Activated T-helper 2 cell treated with anti-CD3 and anti-CD28 coated beads, Interferon-gamma antibody, Interleukin-2, Interleukin-4, amounts not matched to agents 10 μg/mL and 5 μg/mL and 100 μg/mL, durations not matched to agents 14 hours and 24 hours and 36 hours (primary cell): ENCODE results near the gene TMEM179. TPM values are rescaled to one million over a fixed set of nuclear protein-coding genes. Genes with fewer than 3 reads are reported as not detected.

Experiments
- DNase-seq: peaks from one replicate; pipeline ENCODE4 v3.0.0; 2021; ENCODE audit warnings: low spot score
- H3K27ac Mint-ChIP-seq: one replicate; pipeline ENCODE4 v1.8.0; 2021; ENCODE audit warnings: mixed read lengths
- H3K27me3 Mint-ChIP-seq: one replicate; pipeline ENCODE4 v1.8.0; 2021; ENCODE audit warnings: low read depth, mixed read lengths
- H3K36me3 Mint-ChIP-seq: one replicate; pipeline ENCODE4 v1.8.0; 2021; ENCODE audit warnings: low read depth, mixed read lengths
- H3K4me1 Mint-ChIP-seq: one replicate; pipeline ENCODE4 v1.8.0; 2021; ENCODE audit warnings: low read depth, mixed read lengths
- H3K4me3 Mint-ChIP-seq: one replicate; pipeline ENCODE4 v1.8.0; 2021; ENCODE audit warnings: low read depth, mild to moderate bottlenecking, moderate library complexity, mixed read lengths
- H3K9me3 Mint-ChIP-seq: one replicate; pipeline ENCODE4 v1.8.0; 2021; ENCODE audit warnings: mixed read lengths
- intact Hi-C: fragments of 100-400 bp; cut with micrococcal nuclease; formaldehyde crosslinking; loops from one replicate; pipeline ENCODE4 v1.15.1; 2023
- total RNA-seq: library from RNA; stranded (reverse); gene quantifications from 2 replicates; pipeline ENCODE4 v1.2.3, GENCODE V29; 2022

The TMEM179 gene
- total RNA-seq, 1 donor from 2014 or later, result 0.30 TPM

GRCh38 chr14:104576232-104576969, 28.2 kb downstream of the TMEM179 start:
- Mint-ChIP-seq H3K36me3 (no peaks in the 10 kb centered on the region), H3K4me1 (no peaks in the 10 kb centered on the region), H3K27ac (no peak overlapping the region), H3K27me3 (no peaks in the 10 kb centered on the region), H3K9me3 (no peaks in the 10 kb centered on the region), H3K4me3 (no peak overlapping the region)
- intact Hi-C loops, result no loop called here
- no peak for DNase-seq

DNA sequence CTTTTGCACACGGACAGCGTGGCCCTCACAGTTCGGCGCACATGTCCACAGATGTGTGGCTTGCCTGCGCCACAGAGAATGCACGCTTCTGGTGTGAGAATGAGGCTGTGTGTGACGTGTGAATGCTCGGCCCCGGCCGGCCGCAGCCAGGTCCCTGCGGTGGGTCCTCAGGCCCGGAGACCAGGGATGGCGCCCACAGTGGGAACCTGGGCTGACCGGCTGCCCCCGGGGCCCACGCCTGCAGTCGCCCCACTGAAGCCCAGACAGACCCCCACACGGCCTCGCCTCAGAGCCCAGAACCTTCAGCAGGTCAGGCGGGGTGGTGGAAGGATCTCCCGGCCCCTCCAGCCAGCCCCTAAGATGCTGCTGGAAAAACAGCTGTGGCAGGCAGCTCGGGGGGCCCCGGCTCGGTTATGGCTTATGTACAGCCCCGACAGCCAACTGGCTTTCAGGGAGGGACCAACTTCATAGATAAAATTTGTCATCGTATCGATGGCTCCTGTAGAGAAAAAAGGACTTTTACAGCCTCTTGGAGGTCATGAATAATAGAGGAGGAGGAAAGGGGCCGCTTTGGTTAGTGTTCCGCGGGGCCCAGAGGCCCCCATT, 29.5 kb downstream of the TMEM179 start:
- H3K9me3 Mint-ChIP-seq, result no peaks in the 10 kb centered on the region
- H3K4me1 Mint-ChIP-seq, result no peaks in the 10 kb centered on the region
- H3K36me3 Mint-ChIP-seq, result no peaks in the 10 kb centered on the region
- H3K27me3 Mint-ChIP-seq, result no peaks in the 10 kb centered on the region
- intact Hi-C loops, result no loop called here
- no peak overlapping the region for H3K27ac Mint-ChIP-seq
- DNase-seq, result no peak
- H3K4me3 Mint-ChIP-seq, result no peak overlapping the region

- no peaks in the 10 kb centered on the region for H3K9me3 Mint-ChIP-seq
- DNase-seq, result no peak
- intact Hi-C loops, result no loop called here
- H3K36me3 Mint-ChIP-seq, result no peaks in the 10 kb centered on the region
- no peak overlapping the region for H3K4me3 Mint-ChIP-seq
- no peaks in the 10 kb centered on the region for H3K4me1 Mint-ChIP-seq
- no peaks in the 10 kb centered on the region for H3K27me3 Mint-ChIP-seq
- H3K27ac Mint-ChIP-seq, result no peak overlapping the region
These were observed 30.0 kb downstream of the TMEM179 start for GRCh38 chr14:104574536-104574935.

DNA sequence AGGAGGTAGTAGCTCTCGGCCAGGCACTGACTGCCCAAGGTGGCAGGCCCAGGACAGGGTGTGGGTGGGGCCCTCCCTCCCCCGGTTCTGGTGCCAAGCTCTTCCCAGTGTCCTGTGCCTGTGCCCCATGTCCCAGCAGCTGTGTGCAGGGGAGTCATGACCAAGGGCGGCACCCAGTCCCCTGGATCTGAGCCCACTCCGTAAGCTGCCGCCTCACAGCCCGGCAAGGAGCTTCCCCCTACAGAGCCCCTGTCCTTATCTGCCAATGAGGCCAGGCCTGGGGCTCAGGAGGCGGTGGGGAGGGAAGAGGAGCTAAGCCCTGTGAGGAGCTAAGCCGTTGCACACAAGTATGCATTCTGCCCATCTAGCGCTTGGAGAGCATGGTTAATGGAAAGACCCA, 30.6 kb downstream of the TMEM179 start:
- Mint-ChIP-seq H3K4me3 (no peak overlapping the region), H3K9me3 (no peaks in the 10 kb centered on the region), H3K4me1 (no peaks in the 10 kb centered on the region), H3K36me3 (no peaks in the 10 kb centered on the region), H3K27me3 (no peaks in the 10 kb centered on the region), H3K27ac (no peak overlapping the region)
- intact Hi-C loops, result no loop called here
- no peak for DNase-seq

- DNase-seq, result no peak
- H3K27me3 Mint-ChIP-seq, result no peaks in the 10 kb centered on the region
- no peaks in the 10 kb centered on the region for H3K4me1 Mint-ChIP-seq
- H3K4me3 Mint-ChIP-seq, result no peak overlapping the region
- H3K9me3 Mint-ChIP-seq, result no peaks in the 10 kb centered on the region
- no peak overlapping the region for H3K27ac Mint-ChIP-seq
- intact Hi-C loops, result no loop called here
- H3K36me3 Mint-ChIP-seq, result no peaks in the 10 kb centered on the region
These were observed 31.9 kb downstream of the TMEM179 start for GRCh38 chr14:104572668-104573067.

DNA sequence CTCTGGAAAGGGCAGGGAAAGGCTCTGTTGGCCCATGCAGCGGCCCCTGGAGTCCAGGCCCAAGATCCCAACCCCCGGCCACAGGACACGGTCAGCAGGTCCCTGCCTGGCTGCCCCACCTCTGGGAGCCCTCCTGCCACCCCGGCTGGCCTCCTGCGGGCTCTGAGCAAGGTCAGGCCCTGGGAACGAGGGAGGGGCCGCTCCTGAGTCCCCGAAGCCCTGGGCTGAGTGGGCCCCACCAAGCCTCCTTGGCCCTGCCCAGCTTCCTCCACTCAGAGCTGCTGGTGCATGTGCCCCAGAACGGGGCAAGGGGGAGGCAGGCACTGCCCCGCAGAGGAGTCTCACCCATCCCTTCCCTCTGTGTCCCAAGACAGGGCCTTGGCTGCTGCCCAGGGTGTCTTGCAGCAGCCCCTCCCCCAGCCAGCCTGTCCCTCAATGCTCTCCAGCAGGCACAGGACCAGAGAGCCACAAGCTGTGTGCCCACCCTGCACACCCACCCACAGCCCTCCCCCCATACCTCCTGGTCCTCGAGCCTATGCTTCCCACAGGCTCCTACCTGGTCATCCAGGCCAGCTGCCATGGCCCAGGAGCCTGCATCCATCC, 32.4 kb downstream of the TMEM179 start:
- Mint-ChIP-seq H3K27ac (no peak overlapping the region), H3K4me3 (no peak overlapping the region), H3K27me3 (no peaks in the 10 kb centered on the region), H3K36me3 (no peaks in the 10 kb centered on the region), H3K4me1 (no peaks in the 10 kb centered on the region), H3K9me3 (no peaks in the 10 kb centered on the region)
- DNase-seq, result no peak
- intact Hi-C loops, result no loop called here

DNA sequence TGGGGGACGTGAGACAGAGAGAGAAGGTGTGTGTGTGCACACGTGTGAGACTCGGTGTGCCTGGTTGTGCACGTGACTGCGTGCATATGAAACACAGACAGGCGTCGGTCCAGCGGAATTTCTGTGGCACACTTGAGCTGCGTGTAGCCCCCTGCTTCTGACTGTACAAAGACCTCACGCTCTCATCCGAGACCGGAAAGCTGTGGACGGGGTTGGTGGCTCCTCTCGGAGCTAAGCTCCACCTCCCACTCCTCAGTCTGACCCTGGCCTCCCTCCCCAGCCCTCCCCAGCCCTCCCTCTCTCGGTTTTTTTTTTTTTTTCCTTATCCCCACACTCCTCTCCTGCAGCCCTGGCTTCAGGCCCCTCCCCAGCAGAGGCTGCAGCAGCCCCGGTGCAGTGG, 33.3 kb downstream of the TMEM179 start:
- Mint-ChIP-seq H3K4me1 (no peaks in the 10 kb centered on the region), H3K9me3 (no peaks in the 10 kb centered on the region), H3K36me3 (no peaks in the 10 kb centered on the region), H3K4me3 (no peak overlapping the region), H3K27me3 (no peaks in the 10 kb centered on the region), H3K27ac (no peak overlapping the region)
- DNase-seq, result no peak
- intact Hi-C loops, result no loop called here

DNA sequence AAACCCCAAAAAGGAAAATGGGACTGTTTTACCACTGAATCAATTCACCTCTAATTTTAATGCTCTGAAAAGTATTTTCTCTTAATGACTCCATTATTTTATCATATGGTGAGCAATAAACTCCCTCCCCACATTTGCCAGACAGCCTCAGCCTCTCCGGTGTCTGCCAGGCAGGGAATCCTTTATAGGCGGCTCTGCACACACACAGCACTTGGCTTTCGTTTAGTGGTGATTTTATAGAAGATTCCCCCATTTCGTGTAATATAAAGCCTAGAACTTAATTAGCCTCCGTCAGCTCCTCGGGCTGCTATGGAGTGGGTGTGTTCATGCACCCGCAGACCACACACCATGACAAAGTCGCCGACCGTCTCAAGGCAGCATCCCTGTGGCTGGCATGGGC, 35.1 kb downstream of the TMEM179 start:
- Mint-ChIP-seq H3K27ac (no peak overlapping the region), H3K4me3 (no peak overlapping the region), H3K9me3 (no peaks in the 10 kb centered on the region), H3K36me3 (no peaks in the 10 kb centered on the region), H3K4me1 (no peaks in the 10 kb centered on the region), H3K27me3 (no peaks in the 10 kb centered on the region)
- no peak for DNase-seq
- intact Hi-C loops, result no loop called here

GRCh38 chr14:104568620-104569019, 36.0 kb downstream of the TMEM179 start:
- intact Hi-C loops, result no loop called here
- no peaks in the 10 kb centered on the region for H3K9me3 Mint-ChIP-seq
- no peak for DNase-seq
- no peaks in the 10 kb centered on the region for H3K4me1 Mint-ChIP-seq
- no peaks in the 10 kb centered on the region for H3K27me3 Mint-ChIP-seq
- no peak overlapping the region for H3K4me3 Mint-ChIP-seq
- no peak overlapping the region for H3K27ac Mint-ChIP-seq
- no peaks in the 10 kb centered on the region for H3K36me3 Mint-ChIP-seq

- Mint-ChIP-seq H3K27ac (no peak overlapping the region), H3K4me3 (no peak overlapping the region), H3K9me3 (no peaks in the 10 kb centered on the region), H3K4me1 (no peaks in the 10 kb centered on the region), H3K27me3 (no peaks in the 10 kb centered on the region), H3K36me3 (no peaks in the 10 kb centered on the region)
- intact Hi-C loops, result no loop called here
- no peak for DNase-seq
These were observed 36.7 kb downstream of the TMEM179 start for GRCh38 chr14:104567957-104568225.

DNA sequence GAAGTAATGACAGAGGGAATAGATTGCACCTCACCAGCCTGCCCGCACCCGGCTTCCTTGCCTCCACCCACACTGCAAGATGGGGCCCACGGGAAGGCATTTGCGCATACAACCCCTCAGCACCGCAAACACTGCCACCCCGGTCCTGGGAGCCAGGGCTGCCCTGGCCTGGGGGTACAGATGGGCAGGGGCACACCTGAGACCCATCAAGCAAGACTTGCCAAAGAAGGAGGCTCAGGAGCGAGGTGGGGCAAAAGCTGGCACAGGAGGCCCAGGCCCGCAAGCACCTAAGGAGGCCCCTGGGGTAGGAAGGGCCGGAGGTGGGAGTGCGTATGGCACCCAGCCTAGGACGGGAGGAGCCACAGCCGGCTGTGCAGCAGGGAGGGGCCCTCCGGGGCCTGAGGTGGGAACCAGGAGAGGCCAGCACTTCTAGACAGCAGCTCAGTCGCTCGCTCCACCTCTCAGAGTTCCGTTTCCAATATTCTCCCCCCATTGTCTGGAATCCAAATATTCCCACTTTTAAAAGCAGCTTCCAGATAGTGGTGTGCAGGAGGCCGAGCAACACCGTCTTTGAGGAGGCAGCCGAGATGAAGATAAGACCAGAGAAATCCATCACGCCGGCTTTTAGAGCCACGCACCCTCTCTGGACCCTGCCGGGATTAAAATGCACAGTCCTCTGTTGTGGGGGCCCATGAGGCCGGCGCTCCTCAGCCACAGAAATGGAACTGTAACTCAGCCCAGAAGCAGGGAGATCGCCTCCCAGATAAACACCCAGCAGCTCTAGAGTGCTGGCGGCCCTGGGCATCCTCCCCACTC, 37.2 kb downstream of the TMEM179 start:
- no peaks in the 10 kb centered on the region for H3K27me3 Mint-ChIP-seq
- no peaks in the 10 kb centered on the region for H3K9me3 Mint-ChIP-seq
- intact Hi-C loops, result no loop called here
- no peak overlapping the region for H3K27ac Mint-ChIP-seq
- H3K36me3 Mint-ChIP-seq, result no peaks in the 10 kb centered on the region
- H3K4me3 Mint-ChIP-seq, result no peak overlapping the region
- no peak for DNase-seq
- H3K4me1 Mint-ChIP-seq, result no peaks in the 10 kb centered on the region

DNA sequence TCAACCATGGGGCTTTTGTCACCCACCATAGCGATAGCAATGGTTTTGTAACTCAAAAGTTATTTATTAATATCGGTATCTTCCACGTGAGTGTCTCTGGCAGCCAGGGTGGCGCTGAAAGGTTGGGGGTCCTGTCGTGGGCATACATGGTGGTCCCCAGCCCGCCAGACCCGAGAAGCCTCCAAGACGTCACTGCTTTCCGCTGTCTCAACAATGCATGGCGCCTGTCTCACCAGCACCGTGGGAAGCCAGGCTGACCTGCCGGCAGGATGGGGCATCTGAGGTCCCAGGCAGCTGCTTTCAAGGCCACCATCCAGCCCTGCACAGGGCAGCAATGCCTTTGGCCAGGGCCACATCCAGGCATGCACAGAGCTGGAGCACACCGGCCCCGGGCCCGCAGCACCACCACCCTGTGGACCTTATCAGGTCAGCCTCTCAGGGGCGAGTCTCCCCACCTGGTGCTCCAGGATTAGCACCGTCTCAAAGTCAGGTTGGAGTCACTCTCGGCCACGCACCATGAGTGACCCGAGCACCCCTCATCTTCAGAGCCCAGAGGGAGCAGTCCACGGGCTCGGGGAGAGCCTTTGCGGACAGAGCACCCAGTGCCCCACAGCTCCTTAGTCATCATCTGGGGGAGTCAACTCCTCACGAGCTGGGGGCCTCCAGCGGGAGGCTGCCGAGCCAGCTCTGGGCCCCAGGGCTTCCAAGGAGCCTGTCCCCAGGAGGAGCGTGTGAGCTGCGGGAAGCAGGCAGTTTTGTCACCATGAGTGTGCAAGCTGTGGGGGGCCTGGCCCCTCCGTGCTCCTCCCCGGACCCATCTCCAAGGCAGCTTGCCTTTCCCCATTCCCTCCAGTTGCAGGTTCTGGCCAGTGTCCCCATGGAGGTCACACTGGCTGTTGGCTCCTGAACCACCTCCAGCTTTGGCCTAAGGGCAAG, 39.6 kb downstream of the TMEM179 start:
- no peaks in the 10 kb centered on the region for H3K4me1 Mint-ChIP-seq
- no peaks in the 10 kb centered on the region for H3K27me3 Mint-ChIP-seq
- no peaks in the 10 kb centered on the region for H3K36me3 Mint-ChIP-seq
- H3K9me3 Mint-ChIP-seq, result no peaks in the 10 kb centered on the region
- intact Hi-C loops, result loop anchor here (5.0 kb wide), 1 partner anchor 428 kb away; the partner anchor contains the start of gene KIF26A
- H3K27ac Mint-ChIP-seq, result no peak overlapping the region
- DNase-seq, result no peak
- no peak overlapping the region for H3K4me3 Mint-ChIP-seq
